Erythroblast (primary cell): Measurements from ENCODE around the gene RNF6.

Source experiments
- GATA1 ChIP-seq: IDR thresholded peaks from 2 replicates; pipeline ENCODE4 v1.6.1; 2011; ENCODE audit warnings: low read depth, mild to moderate bottlenecking, control low read depth, low read length, moderate library complexity
- POLR2A ChIP-seq: IDR thresholded peaks from 2 replicates; pipeline ENCODE4 v1.6.1; 2011; ENCODE audit warnings: mild to moderate bottlenecking, low read length

DNA sequence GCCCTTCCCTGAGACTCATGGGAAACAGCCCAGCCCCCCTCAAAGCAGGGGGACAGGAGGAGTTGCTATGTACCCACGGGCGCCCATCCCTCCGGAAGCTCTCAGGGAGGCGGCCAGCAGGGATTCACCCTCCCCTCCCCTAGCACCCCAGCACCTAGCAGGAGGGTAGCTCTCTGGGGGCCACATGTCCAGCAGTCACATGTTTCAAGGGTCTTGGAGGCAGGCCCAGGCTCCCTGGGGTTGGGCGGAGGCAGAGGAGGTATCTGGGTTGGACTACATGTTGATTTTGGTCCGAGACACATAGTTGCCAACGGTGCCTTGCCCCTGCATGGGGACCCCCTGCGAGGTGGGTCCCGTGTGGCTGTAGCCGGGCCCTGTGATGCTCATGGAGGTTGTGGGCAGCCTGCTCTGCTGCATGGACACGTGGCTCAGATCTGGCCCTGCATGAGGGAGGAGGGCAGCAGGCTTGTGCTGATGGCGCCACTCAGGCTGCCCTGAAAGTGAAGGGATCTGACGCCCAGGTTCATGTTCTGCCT, 7.0 kb upstream of the RNF6 start:
- TF ChIP-seq POLR2A (no peak), GATA1 (no peak)
